OCI-LY1 (cell line): ENCODE results near the gene RALGPS2.

Source experiments
- H2AFZ ChIP-seq: fragments of 200-600 bp; sonication (generic), shearing (Covaris generic); 2 replicates; pipeline ENCODE4 v1.6.0; 2014; ENCODE audit warnings: antibody characterized with exemption, mild to moderate bottlenecking, low read length
- H3F3A ChIP-seq: fragments of 200-600 bp; sonication (generic), shearing (Covaris generic); 2 replicates; pipeline ENCODE4 v1.6.0; 2014; ENCODE audit warnings: mild to moderate bottlenecking, antibody characterized with exemption, low read length, moderate library complexity; ENCODE audit not compliant: insufficient read depth
- H3K27ac ChIP-seq: fragments of 200-600 bp; sonication (generic); 2 replicates; pipeline ENCODE4 v1.5.1; 2014; ENCODE audit warnings: low read length, mixed run types, mild to moderate bottlenecking, low read depth; ENCODE audit not compliant: poor library complexity, severe bottlenecking
- H3K27me3 ChIP-seq: fragments of 200-600 bp; sonication (generic); 2 replicates; pipeline ENCODE4 v1.6.0; 2014; ENCODE audit warnings: antibody characterized with exemption, mild to moderate bottlenecking, low read length, moderate library complexity; ENCODE audit not compliant: insufficient read depth
- H3K36me3 ChIP-seq: fragments of 200-600 bp; sonication (generic); 2 replicates; pipeline ENCODE4 v1.6.1; 2014; ENCODE audit warnings: mild to moderate bottlenecking, antibody characterized with exemption, low read length, moderate library complexity, mixed read lengths; ENCODE audit not compliant: insufficient read depth
- H3K4me1 ChIP-seq: fragments of 200-600 bp; sonication (generic); 2 replicates; pipeline ENCODE4 v1.5.1; 2014; ENCODE audit warnings: mild to moderate bottlenecking, low read length, moderate library complexity; ENCODE audit not compliant: insufficient read depth, severe bottlenecking
- H3K4me2 ChIP-seq: fragments of 200-600 bp; sonication (generic), shearing (Covaris generic); 2 replicates; pipeline ENCODE4 v1.6.1; 2014; ENCODE audit warnings: low read length
- H3K4me3 ChIP-seq: fragments of 200-600 bp; sonication (generic); 2 replicates; pipeline ENCODE4 v1.5.1; 2014; ENCODE audit warnings: low read length, low read depth, mild to moderate bottlenecking, mixed read lengths; ENCODE audit not compliant: poor library complexity, severe bottlenecking
- H3K79me2 ChIP-seq: fragments of 200-600 bp; shearing (Covaris generic); 2 replicates; pipeline ENCODE4 v1.6.1; 2016; ENCODE audit warnings: mixed run types, low read length, mixed read lengths; ENCODE audit not compliant: insufficient read depth
- H3K9ac ChIP-seq: fragments of 200-600 bp; sonication (generic), shearing (Covaris generic); 2 replicates; pipeline ENCODE4 v1.6.1; 2014; ENCODE audit warnings: mild to moderate bottlenecking, low read length, mixed read lengths
- H3K9me2 ChIP-seq: fragments of 200-600 bp; sonication (generic), shearing (Covaris generic); 2 replicates; pipeline ENCODE4 v1.6.1; 2014; ENCODE audit warnings: low read depth, mild to moderate bottlenecking, low read length, mixed read lengths
- H3K9me3 ChIP-seq: fragments of 200-600 bp; shearing (Covaris generic); 2 replicates; pipeline ENCODE4 v1.6.1; 2014; ENCODE audit warnings: low read length, mixed read lengths
- H4K20me1 ChIP-seq: fragments of 200-600 bp; sonication (generic), shearing (Covaris generic); 2 replicates; pipeline ENCODE4 v1.6.0; 2016; ENCODE audit warnings: mild to moderate bottlenecking, low read length; ENCODE audit not compliant: insufficient read depth
- EZH2 ChIP-seq: fragments of 200-600 bp; sonication (generic), shearing (Covaris generic); IDR thresholded peaks from 2 replicates; pipeline ENCODE4 v1.8.0; 2017; ENCODE audit warnings: borderline replicate concordance, mixed run types, mild to moderate bottlenecking, antibody characterized with exemption, low read length, moderate library complexity, mixed read lengths
- TF ChIP-seq, protein P1 (sequence below): fragments of 200-600 bp; sonication (generic), shearing (Covaris generic); IDR thresholded peaks from 2 replicates; pipeline ENCODE4 v1.5.1; 2017; ENCODE audit warnings: mild to moderate bottlenecking, antibody characterized with exemption, low read length, moderate library complexity, mixed read lengths

The RALGPS2 gene

DNA sequence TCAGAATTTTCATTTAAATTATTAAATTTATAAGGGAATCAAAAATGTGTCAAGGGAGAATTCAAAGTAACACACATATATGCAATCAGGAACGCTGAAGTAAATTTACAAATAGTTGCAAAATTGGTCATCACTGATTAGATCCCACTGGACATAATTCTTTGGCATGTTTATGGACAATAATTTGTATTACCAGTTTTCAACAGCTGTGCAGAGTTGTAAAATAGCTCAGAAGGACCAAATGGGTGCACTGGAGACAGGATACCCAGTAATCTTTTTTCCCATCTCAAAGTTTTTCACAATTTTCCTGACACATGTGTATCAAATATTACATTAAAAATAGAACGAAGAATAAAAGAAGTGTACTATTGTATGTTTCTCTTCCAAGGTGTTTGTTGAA, 149.9 kb downstream of the RALGPS2 start:
- no peak for TF ChIP-seq EZH2

DNA sequence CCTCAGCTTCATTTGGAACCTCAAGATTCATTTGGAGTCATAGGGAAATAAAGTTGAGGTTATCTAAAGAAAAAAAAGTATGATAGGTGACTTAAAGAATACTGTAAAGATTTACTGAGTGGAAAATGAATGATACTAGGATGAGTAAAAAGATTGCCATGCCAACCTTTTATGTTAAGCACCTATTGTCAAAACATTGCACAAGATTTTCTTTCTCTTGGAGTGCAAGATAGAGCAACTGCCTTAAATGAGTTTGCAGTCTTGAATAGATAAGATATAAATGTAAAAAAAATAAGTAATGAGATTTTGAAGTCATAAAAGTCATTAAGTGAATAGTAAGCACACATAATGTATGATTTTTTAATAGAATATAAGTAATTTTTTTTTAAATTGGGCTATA, 150.9 kb downstream of the RALGPS2 start:
- Histone ChIP-seq H3K4me1 (no peaks in the 10 kb centered on the region), H2AFZ (no peak overlapping the region), H3F3A (no peaks in the 10 kb centered on the region), H3K27me3 (no peaks in the 10 kb centered on the region), H3K4me2 (no peak overlapping the region), H3K79me2 (no peaks in the 10 kb centered on the region), H3K9me3 (no peaks in the 10 kb centered on the region), H4K20me1 (no peaks in the 10 kb centered on the region), H3K4me3 (no peak overlapping the region), H3K9ac (no peak overlapping the region), H3K36me3 (peaks cover 92% of the 10 kb centered on the region), H3K9me2 (no peaks in the 10 kb centered on the region), H3K27ac (no peak overlapping the region)
- TF ChIP-seq, protein P1, sequence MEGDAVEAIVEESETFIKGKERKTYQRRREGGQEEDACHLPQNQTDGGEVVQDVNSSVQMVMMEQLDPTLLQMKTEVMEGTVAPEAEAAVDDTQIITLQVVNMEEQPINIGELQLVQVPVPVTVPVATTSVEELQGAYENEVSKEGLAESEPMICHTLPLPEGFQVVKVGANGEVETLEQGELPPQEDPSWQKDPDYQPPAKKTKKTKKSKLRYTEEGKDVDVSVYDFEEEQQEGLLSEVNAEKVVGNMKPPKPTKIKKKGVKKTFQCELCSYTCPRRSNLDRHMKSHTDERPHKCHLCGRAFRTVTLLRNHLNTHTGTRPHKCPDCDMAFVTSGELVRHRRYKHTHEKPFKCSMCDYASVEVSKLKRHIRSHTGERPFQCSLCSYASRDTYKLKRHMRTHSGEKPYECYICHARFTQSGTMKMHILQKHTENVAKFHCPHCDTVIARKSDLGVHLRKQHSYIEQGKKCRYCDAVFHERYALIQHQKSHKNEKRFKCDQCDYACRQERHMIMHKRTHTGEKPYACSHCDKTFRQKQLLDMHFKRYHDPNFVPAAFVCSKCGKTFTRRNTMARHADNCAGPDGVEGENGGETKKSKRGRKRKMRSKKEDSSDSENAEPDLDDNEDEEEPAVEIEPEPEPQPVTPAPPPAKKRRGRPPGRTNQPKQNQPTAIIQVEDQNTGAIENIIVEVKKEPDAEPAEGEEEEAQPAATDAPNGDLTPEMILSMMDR: no peak
- TF ChIP-seq EZH2: no peak

More for the DNA sequence above, 149.9 kb downstream of the RALGPS2 start:
- no peaks in the 10 kb centered on the region for H4K20me1 ChIP-seq
- no peak overlapping the region for H3K4me3 ChIP-seq
- H3K4me1 ChIP-seq: no peaks in the 10 kb centered on the region
- no peak overlapping the region for H3K9ac ChIP-seq
- H2AFZ ChIP-seq: no peak overlapping the region
- H3K4me2 ChIP-seq: no peak overlapping the region
- H3K27ac ChIP-seq: no peak overlapping the region
- H3F3A ChIP-seq: no peaks in the 10 kb centered on the region
- no peaks in the 10 kb centered on the region for H3K9me2 ChIP-seq
- no peaks in the 10 kb centered on the region for H3K79me2 ChIP-seq
- H3K27me3 ChIP-seq: no peaks in the 10 kb centered on the region
- H3K36me3 ChIP-seq: peaks cover 90% of the 10 kb centered on the region
- H3K9me3 ChIP-seq: no peaks in the 10 kb centered on the region

DNA sequence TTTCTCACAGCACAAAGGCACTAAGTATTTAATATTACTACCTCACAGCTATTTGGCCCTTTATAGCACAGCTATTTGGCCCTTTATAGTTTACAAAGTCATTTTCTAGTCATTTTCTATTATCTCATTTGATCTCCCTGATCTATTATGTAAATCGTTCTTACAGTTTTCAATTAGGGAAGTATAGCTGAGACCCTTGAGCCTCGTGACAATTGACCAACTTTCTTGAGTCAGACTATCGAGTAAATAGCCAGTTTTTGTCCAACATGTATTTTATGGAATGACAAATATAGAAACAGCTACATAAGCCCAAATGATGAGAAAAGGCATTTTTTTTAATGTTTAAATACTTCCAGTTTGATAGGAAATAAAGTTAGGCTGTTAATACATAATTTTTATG, 152.9 kb downstream of the RALGPS2 start:
- no peaks in the 10 kb centered on the region for H3K9me2 ChIP-seq
- H3K79me2 ChIP-seq: no peaks in the 10 kb centered on the region
- H4K20me1 ChIP-seq: no peaks in the 10 kb centered on the region
- no peaks in the 10 kb centered on the region for H3K9me3 ChIP-seq
- H3K27me3 ChIP-seq: no peaks in the 10 kb centered on the region
- H3F3A ChIP-seq: no peaks in the 10 kb centered on the region
- H3K36me3 ChIP-seq: peaks cover 93% of the 10 kb centered on the region
- H3K4me2 ChIP-seq: no peak overlapping the region
- H3K9ac ChIP-seq: no peak overlapping the region
- H2AFZ ChIP-seq: no peak overlapping the region
- H3K4me3 ChIP-seq: no peak overlapping the region
- H3K27ac ChIP-seq: no peak overlapping the region
- no peaks in the 10 kb centered on the region for H3K4me1 ChIP-seq
- TF ChIP-seq, protein P1: no peak
- no peak for TF ChIP-seq EZH2

DNA sequence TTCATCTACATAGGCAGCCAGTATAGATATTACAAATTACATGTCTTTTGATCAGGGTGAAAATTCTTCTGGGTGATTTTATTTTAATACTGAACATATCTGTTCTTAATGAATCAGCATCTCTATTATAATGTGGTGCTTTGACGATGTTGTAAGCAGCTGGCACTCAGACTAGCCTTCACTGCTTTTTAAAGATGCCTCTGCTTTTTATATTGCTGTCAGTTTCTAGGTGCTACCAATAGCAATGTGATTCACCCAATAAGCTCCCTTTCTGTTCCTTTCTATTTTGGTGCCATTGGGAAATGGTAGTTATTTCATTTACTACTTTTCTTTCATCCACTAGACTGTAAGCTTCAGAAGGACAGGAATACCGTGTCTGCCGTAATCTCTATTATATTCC, 156.9 kb downstream of the RALGPS2 start:
- H3K36me3 ChIP-seq: peaks cover 97% of the 10 kb centered on the region
- no peak for TF ChIP-seq EZH2
- TF ChIP-seq, protein P1: no peak
- H3K27me3 ChIP-seq: no peaks in the 10 kb centered on the region
- no peaks in the 10 kb centered on the region for H3K4me1 ChIP-seq
- H3K9me2 ChIP-seq: no peaks in the 10 kb centered on the region
- H3K4me2 ChIP-seq: no peak overlapping the region
- no peak overlapping the region for H3K27ac ChIP-seq
- 0 out of 2 replicates have a peak, but pooled peaks cover 2% of the 10 kb centered on the region for H3F3A ChIP-seq
- no peaks in the 10 kb centered on the region for H4K20me1 ChIP-seq
- no peak overlapping the region for H2AFZ ChIP-seq
- no peak overlapping the region for H3K9ac ChIP-seq
- H3K4me3 ChIP-seq: no peak overlapping the region
- H3K9me3 ChIP-seq: no peaks in the 10 kb centered on the region
- no peaks in the 10 kb centered on the region for H3K79me2 ChIP-seq
